ENCODE results near the gene ZNF20.
"Not testable (repeated sequence)": the region's sequence is repeated elsewhere in the genome, so short reads cannot be mapped to it uniquely, and the experiment has no call there.

The ZNF20 gene

GRCh38 chr19:12112701-12113100 lies 27.4 kb downstream of the ZNF20 start:
- DNase-seq (ENCODE audit: low read depth in 2 of 2), result no peak

DNA sequence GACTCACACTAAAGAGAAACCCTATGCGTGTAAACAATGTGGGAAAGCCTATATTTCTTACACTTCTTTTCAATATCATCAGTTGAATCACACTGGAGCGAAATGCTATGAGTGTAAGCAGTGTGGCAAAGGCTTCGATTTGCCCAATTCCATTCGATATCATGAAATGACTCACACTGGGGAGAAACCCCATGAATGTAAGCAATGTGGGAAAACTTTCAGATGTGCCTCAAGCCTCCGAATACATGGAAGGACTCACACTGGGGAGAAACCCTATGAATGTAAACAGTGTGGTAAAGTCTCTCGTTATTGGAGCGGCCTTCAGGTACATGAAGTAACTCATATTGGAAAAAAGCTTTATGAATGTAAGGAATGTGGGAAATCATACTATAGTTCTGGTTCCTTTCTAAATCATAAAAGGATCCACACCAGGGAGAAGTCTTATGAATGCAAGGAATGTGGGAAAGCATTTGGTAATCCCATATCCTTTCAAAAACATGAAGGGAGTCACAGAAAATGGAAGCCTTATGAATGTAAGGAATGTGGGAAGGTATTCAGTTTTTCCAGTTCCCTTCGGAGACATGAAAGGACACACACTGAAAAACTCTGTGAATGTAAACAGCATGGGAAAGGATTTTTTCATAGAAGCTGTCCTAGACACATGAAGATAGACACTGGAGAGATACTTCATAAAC lies 28.1 kb downstream of the ZNF20 start:
- DNase-seq (ENCODE audit: low read depth in 2 of 2), result no peak

DNA sequence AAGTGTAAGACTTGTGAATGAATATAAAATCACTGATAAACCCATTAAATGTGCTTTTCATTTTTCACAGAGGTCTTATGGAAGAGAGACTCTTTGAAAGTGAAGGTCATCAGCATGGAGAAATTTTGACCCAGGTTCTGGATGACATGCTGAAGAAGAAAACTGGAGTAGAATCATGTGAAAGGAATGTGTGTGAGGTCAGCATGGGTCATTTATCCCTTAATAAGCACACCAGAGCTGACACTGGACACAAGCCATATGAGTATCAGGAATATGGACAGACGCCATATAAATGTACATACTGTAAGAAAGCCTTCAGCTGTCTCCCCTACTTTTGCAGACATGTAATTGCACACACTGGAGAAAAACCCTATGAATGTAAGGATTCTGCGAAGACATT lies 29.0 kb downstream of the ZNF20 start:
- DNase-seq (ENCODE audit: low read depth in 2 of 2), result no peak

DNA sequence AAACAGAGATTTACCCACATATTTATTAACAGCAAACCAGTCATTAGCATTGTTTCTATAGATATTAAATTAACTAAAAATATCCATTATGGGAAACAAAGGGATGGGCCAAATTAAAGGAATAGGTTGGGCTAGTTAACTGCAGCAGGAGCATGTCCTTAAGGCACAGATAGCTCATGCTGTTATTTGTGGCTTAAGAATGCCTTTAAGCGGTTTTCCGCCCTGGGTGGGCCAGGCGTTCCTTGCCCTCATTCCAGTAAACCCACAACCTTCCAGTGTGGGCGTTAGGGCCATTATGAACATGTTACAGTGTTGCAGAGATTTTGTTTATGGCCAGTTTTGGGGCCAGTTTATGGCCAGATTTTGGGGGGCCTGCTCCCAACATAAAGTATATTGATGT lies 36.2 kb downstream of the ZNF20 start:
- DNase-seq (ENCODE audit: low read depth in 2 of 2), result not testable (repeated sequence)

DNA sequence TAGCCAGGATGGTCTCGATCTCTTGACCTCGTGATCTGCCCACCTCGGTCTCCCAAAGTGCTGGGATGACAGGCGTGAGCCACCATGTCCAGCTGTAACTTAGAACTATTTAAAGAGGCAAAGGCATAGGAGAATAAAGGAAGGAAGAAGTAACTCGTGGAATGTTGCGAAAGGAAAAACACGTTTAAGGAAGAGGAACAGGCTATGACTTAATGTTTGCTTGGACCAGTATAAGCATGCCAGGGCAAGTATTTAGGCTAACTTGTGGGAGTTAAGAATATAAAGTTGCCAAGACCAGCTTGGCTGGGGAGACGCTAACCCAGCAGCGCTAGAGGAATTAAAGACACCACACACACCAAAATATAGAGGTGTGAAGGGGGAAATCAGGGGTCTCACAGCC lies 42.1 kb downstream of the ZNF20 start:
- DNase-seq (ENCODE audit: low read depth in 2 of 2), result no peak

DNA sequence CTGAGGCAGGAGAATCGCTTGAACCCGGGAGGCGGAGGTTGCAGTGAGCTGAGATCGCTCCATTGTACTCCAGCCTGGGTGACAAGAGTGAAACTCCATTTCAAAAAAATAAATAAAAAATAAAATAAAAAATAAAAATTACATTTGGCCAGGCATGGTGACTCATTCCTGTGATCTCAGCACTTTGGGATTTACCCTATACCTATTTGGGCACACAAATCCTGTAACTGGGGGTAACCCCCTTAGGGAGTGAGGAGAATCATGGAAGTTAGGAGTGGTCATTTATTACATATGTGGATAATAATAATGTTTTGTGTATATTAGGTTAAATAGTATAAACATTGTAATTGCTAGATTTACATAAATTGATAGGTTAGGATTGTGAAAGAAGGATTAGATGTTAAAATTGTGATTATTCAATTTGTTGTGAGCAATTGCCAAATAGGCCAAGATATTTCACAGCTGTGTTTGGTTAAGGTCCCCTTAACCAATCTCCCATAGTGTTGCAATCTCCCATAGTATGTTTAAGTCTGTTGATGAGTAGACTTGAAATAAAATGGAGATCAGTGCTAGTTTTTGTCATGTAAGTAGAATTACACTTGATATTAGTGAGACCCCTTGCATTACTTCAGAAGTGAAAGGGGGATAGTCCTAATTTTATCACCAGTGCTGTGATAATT lies 44.9 kb downstream of the ZNF20 start:
- DNase-seq (ENCODE audit: low read depth in 2 of 2), result no peak

GRCh38 chr19:12093777-12094176 lies 46.4 kb downstream of the ZNF20 start:
- DNase-seq (ENCODE audit: low read depth in 2 of 2), result no peak

DNA sequence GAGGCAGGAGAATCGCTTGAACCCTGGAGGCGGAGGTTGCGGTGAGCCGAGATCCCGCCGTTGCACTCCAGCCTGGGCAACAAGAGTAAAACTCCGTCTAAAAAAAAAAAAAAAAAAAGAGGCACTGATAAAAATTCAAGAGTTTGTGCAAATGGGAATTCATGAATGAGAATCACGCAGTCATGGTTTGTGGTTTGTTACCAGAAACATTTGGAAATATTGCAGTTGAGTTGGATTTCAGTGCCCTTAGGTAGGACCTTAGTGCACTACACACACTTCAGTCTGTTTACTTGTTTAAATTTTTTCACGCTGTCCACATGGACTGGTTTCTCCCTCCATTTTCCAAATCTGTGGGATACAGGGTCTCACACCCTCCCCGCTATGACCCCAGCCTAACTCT lies 47.2 kb downstream of the ZNF20 start:
- DNase-seq (ENCODE audit: low read depth in 2 of 2), result no peak

DNA sequence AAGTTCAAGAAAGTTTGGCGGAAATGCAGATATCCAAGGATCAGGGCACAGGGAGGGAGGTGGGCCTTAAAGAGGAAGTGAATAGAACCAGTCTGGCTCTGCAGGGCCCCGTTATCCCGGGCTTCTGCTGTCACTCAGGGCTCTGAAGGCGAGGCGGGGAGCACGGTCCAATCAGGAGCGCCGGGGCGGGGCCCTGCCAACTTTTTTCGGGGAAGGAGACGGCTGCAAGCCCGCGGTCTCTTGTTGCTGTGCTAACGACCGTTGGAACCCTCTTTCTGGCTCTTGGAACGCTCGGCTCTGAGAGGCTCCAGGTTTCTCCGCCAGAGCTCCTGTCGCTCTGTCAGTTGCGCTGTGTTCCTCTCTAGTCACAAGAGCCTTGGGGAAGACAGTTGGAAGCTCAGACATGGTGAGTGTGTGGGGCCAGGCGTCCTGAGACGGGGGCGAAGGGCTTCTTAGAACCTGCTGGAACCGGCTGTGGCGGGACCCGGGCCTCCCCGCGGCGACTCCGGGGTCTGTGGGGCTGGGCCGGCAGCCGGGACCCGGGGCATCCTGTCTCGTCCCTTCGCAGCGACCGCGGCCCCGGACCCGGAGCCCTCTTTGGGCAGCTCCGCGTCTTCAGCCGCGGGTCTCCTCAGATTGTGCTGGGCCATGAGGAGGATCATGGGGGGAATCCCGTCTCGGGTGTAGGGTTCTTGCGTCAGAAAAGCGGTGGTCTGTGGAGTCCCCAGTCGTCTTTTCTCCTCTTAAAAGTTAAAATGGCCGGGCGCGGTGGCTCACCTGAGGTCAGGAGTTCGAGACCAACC lies 47.9 kb downstream of the ZNF20 start:
- DNase-seq (ENCODE audit: low read depth in 2 of 2), result peak; percentile 10 to 13

DNA sequence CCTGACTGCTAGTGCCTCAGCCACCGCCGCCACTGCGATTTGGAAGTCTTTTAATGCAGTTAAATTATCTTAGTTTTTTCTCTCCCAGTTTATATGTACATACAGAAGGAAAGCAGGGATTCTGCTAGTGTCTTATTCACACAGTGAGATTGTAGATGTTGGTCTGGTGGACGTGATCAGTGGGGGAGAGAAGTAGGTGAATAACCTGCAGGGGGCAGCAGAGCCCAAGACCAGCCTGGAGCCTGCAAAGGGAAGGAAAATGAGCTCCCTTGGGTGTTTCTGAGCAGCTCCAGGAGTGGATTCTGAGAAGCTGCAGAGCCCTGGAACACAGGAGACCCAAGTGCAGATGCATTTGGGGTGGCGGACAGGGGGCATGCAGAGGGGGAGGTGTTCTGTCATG lies 49.3 kb downstream of the ZNF20 start:
- peak; percentile 12 to 27 for DNase-seq (ENCODE audit: low read depth in 2 of 2)

DNA sequence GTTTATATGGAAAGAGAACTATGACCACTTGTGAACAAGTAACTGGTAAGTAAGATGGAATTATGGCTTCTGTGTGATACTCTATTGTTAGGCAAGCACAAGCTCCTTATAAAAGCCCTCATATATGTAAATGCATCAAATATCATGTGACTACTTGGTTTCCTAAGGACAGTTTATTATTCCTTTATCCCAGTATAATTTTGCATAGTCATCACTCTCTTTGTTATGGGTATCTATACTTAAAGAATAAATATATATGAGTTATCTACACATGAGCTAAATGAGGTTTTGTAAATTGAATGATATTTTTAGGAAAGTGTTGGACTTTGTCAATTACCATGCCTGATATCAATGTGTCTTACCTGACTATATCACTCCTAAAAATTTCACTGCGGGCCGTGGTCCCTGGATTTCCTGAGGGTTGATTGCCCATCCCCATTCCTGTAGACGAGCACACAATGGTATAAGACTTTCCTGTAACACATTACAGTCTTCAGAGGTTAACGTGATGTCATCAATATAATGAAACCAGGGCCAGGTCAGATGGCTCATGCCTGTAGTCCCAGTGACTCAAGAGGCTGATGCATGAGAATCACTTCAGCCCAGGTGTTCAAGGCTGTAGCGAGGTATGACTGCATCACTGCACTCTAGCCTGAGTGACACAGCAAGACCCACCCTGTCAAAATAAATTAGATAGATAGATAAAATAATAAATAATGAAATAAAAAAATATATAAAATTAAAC lies 54.9 kb downstream of the ZNF20 start:
- DNase-seq (ENCODE audit: low read depth in 2 of 2), result no peak

GRCh38 chr19:12083336-12083735 lies 56.8 kb downstream of the ZNF20 start:
- not testable (repeated sequence) for DNase-seq (ENCODE audit: low read depth in 2 of 2)

Measured in stimulated activated CD8-positive, alpha-beta memory T cell treated with anti-CD3 and anti-CD28 coated beads, Interleukin-15, amount 100 ng/mL, for 4 hours (primary cell).